22Rv1 (cell line): Measurements from ENCODE around the gene PRKCE.

Source experiments
- H3K27ac ChIP-seq: fragments of 450-650 bp; 2 replicates; pipeline ENCODE4 v1.5.1; 2017
- ZFX ChIP-seq: fragments of 450-650 bp; IDR thresholded peaks from 2 replicates; pipeline ENCODE4 v1.6.1; 2017; ENCODE audit warnings: antibody characterized with exemption, borderline replicate concordance
- TF ChIP-seq, protein P1 (sequence below): fragments of 450-650 bp; IDR thresholded peaks from 2 replicates; pipeline ENCODE4 v1.5.1; 2017; ENCODE audit warnings: mild to moderate bottlenecking

The PRKCE gene

DNA sequence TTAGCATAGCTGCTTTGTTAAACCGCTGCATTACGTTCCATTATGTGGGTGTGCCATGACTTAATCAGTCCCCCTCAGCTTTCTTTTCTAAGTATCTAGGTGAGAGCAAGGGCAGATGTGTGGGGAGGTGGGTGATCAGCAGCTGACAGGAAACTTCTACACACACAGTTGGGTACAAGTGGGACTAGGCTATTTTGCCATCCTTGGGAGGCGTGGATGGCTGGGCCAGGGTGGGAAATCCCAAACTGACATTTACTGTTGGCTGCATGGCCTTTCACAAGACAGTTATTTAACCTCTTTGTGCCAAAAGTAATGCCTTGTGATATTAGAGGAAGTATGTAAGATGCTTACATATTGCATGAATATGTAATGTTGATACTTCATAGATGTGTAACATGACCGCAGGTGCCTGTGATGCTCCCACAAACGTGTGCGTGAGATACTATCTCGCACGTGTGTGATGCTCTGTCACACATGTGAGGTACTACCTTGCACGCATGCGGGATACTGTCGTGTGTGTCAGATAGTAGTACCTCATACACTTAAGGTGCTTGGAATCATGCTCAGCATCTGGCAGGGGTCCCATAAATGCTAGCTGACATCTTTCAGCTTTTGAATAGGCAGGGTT is 314.5 kb downstream of the PRKCE start:
- TF ChIP-seq, protein P1, sequence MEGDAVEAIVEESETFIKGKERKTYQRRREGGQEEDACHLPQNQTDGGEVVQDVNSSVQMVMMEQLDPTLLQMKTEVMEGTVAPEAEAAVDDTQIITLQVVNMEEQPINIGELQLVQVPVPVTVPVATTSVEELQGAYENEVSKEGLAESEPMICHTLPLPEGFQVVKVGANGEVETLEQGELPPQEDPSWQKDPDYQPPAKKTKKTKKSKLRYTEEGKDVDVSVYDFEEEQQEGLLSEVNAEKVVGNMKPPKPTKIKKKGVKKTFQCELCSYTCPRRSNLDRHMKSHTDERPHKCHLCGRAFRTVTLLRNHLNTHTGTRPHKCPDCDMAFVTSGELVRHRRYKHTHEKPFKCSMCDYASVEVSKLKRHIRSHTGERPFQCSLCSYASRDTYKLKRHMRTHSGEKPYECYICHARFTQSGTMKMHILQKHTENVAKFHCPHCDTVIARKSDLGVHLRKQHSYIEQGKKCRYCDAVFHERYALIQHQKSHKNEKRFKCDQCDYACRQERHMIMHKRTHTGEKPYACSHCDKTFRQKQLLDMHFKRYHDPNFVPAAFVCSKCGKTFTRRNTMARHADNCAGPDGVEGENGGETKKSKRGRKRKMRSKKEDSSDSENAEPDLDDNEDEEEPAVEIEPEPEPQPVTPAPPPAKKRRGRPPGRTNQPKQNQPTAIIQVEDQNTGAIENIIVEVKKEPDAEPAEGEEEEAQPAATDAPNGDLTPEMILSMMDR, result no peak
- no peak for TF ChIP-seq ZFX

DNA sequence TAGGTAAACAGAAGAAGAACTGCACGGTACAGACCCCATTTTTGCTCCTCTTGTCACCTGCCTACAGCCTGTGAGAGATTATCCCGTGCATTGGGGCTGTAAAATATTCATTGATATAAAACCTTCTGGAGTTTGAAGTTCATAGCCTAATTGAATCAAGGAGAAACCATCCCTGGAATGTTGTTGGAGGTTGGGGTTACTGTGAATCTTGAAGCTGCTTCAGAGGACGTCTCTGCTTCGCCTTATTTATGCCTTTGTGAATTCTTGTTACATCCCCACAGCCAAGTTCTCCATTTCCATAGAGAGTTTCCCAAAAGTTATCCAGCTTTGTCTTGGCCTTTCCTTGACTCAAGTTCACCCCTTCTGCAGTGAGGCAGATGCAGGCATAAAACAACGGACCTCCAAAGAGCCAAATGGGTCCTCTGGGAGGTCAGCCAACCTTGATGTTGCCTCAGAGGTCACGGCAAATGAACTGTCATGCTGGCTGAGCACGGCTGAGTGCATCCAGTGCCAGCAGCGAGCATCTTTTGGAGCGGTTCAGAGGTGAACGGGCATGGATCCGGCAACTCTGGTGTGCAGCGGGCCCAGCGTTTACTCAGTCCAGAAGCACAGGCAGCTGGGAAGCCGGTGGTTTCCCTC is 317.6 kb downstream of the PRKCE start:
- no peak overlapping the region for H3K27ac ChIP-seq
- TF ChIP-seq, protein P1, result no peak
- no peak for TF ChIP-seq ZFX

More for the DNA sequence above, 314.5 kb downstream of the PRKCE start:
- H3K27ac ChIP-seq, result no peak overlapping the region

DNA sequence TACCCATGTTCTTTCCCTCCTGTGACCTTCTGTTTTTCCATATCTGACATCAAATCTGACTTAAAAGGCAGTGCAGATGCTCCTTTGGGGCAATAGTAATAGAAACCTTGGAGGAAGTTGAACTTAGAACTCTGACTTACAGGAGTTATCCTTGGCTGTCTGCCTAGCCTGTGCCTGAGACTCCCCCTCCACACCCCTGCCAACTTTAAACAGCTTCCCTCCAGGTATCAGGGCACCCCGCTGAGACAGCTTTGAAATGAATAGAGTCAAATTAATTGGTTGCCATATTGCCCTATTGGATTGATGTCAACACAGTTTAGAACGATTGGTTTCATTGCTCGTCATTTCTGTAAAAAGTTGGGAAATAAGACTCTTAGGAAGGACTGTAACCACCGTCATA is 322.0 kb downstream of the PRKCE start:
- no peak overlapping the region for H3K27ac ChIP-seq
- no peak for TF ChIP-seq ZFX
- TF ChIP-seq, protein P1, result no peak

DNA sequence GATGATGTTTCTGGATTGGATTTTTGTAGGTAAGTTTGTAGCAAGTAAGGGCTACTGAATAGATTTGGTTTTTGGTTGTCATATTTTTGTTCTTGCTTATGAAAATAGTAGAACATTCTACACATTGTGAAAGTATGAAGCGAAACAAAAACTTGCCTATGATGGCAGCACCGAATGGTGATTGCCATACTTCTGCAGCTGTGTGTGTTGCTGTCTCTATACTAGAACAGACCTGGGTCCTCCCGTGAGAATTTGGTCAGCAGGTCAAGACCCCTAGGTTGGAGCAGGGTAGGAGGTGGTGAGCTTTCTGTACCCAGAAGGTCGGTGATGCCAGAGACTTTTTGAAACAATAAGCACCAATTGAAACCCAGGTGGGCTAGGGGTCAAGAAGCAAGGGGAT is 322.6 kb downstream of the PRKCE start:
- TF ChIP-seq ZFX, result no peak
- TF ChIP-seq, protein P1, result no peak

DNA sequence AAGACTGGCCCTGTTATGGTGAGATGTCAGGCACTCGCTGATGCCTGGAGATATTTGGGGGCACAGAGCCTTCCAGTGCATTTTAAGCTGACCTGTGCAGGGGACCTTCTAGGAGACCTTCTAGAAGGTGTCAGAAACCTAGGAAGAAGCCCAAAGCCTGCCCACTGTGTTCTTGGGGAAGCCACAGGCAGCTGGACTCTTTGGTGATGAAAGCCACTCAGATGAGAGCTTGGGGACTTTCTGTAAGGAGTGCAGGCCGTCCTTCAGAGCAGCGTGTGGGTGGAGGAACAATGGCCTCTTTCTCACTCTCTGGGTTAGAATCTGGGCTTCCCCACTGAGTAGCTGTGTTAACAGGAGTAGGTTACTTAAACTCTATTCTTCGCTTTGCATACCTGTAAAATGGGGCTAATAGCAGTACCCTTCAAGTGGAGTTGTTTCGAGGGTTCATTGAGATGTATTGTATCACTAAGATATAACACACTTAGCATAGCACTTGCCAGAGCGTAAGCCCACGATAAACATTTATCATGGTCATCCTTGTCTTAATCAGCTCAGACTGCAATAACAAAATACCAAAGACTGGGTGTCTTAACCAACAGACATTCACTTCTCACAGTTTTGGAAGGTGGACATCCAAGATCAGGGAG is 323.4 kb downstream of the PRKCE start:
- no peak overlapping the region for H3K27ac ChIP-seq
- TF ChIP-seq ZFX, result no peak
- TF ChIP-seq, protein P1, result no peak

More for the DNA sequence above, 322.6 kb downstream of the PRKCE start:
- no peak overlapping the region for H3K27ac ChIP-seq

DNA sequence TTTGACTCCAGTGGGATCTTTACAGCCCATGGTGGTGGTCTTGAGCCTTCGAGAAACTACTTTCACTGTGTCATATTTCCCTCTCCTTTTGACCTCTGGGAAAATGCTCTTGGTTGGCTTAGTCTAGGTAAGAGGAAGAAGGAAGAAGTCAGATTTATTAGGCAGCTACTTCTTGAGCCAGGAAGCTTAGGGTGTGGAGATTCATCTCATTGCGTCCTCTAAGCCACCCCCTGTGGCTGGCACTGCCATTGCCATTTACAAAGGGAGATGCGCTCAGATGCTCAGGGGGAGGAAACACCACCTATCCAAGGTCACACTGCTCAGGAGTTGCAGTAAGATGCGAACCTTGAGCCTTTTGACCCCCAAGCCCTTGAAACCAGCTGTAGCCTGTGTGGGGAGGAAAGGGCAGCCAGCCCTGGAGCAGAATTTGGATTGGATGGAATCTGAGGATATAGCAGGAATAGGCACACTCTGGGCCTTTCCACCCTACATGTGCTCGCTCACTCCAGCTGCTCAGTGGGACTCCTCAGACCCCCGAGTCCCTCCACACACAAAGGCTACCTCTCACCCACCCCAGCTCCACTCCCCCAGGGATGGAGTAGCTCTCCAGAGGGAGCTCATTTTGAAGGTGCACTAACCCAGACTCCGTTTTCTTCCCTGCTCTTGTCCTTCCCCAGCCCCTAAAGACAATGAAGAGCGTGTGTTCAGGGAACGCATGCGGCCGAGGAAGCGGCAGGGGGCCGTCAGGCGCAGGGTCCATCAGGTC is 324.5 kb downstream of the PRKCE start:
- TF ChIP-seq, protein P1, result no peak
- no peak for TF ChIP-seq ZFX
- no peak overlapping the region for H3K27ac ChIP-seq
